ENCODE measurements around the gene PREB. TPM values are rescaled to one million over a fixed set of nuclear protein-coding genes. Genes with fewer than 3 reads are reported as not detected.

The PREB gene
- total RNA-seq, 1 experiment from 2014 or later, result 52.7 TPM

DNA sequence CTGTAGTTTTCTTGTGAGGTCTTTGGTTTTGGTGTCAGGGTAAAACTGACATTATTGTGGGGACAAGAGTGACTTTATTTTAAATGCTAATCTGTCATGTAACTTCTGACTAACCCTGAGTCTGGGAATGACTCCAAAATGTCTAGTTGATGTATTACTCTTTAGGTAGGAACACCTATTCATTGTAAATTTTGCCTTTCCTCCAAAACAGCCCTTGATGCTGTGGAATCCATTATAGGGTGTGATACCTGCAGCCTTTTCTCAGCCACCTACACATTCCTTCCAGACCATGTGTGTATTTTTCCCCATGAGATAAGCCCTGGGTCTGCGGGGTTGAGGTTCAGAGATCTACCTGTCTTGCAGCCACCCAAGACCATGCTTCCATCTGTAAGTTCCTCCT is 8.8 kb upstream of the PREB start:
- ChIA-PET CTCF (no interaction called here), POLR2A (ENCODE audit: low non-redundant PET) (no interaction called here)
- Histone ChIP-seq H3K4me1 (ENCODE audit: insufficient read depth, low read length, poor library complexity, severe bottlenecking) (no peaks in the 10 kb centered on the region), H3K36me3 (ENCODE audit: insufficient read depth, low read length, poor library complexity, severe bottlenecking) (no peaks in the 10 kb centered on the region), H3K4me3 (ENCODE audit: low read depth, low read length, poor library complexity, severe bottlenecking) (no peak overlapping the region), H3K27me3 (replicated peaks; ENCODE audit: insufficient read depth, low read depth, low read length, poor library complexity) (no peaks in the 10 kb centered on the region), H3K9me3 (ENCODE audit: low read depth, low read length, poor library complexity, severe bottlenecking) (no peaks in the 10 kb centered on the region), H3K27ac (ENCODE audit: low read depth, low read length, poor library complexity, severe bottlenecking) (no peak overlapping the region)
- intact Hi-C loops (cut with micrococcal nuclease; ENCODE audit: unreplicated experiment), result no loop called here
- DNase-seq (ENCODE audit: low spot score), result no peak
- no peak for TF ChIP-seq EZH2 (IDR thresholded peaks at IDR 0.05; ENCODE audit: borderline replicate concordance, low read depth, low read length, poor library complexity, severe bottlenecking)
- TF ChIP-seq, protein P1, sequence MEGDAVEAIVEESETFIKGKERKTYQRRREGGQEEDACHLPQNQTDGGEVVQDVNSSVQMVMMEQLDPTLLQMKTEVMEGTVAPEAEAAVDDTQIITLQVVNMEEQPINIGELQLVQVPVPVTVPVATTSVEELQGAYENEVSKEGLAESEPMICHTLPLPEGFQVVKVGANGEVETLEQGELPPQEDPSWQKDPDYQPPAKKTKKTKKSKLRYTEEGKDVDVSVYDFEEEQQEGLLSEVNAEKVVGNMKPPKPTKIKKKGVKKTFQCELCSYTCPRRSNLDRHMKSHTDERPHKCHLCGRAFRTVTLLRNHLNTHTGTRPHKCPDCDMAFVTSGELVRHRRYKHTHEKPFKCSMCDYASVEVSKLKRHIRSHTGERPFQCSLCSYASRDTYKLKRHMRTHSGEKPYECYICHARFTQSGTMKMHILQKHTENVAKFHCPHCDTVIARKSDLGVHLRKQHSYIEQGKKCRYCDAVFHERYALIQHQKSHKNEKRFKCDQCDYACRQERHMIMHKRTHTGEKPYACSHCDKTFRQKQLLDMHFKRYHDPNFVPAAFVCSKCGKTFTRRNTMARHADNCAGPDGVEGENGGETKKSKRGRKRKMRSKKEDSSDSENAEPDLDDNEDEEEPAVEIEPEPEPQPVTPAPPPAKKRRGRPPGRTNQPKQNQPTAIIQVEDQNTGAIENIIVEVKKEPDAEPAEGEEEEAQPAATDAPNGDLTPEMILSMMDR (conservative IDR thresholded peaks at IDR 0.05; ENCODE audit: low read depth, low read length), result no peak
- no TSS peak for BruUV-seq (replicated peaks)

DNA sequence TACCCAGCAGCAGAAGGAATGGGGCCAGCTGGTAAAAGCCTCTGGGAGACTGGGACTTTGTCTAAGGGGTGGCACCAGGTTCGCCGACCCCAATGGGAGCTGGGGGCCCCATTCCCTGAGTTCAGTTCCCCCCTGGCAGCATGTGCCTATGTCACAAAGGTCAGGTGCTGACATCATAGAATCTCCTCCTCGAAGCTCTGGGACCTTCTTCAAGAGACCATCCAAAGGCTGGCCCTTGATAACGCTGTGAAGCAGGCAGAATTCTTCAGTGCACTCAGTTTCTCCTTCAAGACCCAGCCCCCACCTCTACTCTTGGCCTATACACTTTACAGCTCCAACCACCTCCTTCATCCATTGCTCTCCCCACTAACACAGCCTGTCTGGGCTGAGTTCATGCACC is 4.9 kb upstream of the PREB start, which contains the start of gene PRR30:
Gene PRR30, minus strand, starts transcription at position 101 of the 400 bp plus-strand sequence. CDS start 1,081 bp downstream, outside the sequence.
- H3K27me3 ChIP-seq (replicated peaks; ENCODE audit: insufficient read depth, low read depth, low read length, poor library complexity), result no peaks in the 10 kb centered on the region
- CTCF ChIA-PET, result no interaction called here
- POLR2A ChIA-PET (ENCODE audit: low non-redundant PET), result no interaction called here
- no peaks in the 10 kb centered on the region for H3K4me1 ChIP-seq (ENCODE audit: insufficient read depth, low read length, poor library complexity, severe bottlenecking)
- no peak within 1 kb of the TSS for H3K4me3 ChIP-seq (ENCODE audit: low read depth, low read length, poor library complexity, severe bottlenecking)
- no peak within 1 kb of the TSS for H3K27ac ChIP-seq (ENCODE audit: low read depth, low read length, poor library complexity, severe bottlenecking)
- no TSS peak for BruUV-seq (replicated peaks)
- H3K9me3 ChIP-seq (ENCODE audit: low read depth, low read length, poor library complexity, severe bottlenecking), result no peaks in the 10 kb centered on the region
- no peak for TF ChIP-seq EZH2 (IDR thresholded peaks at IDR 0.05; ENCODE audit: borderline replicate concordance, low read depth, low read length, poor library complexity, severe bottlenecking)
- TF ChIP-seq, protein P1 (conservative IDR thresholded peaks at IDR 0.05; ENCODE audit: low read depth, low read length), result no peak
- DNase-seq (ENCODE audit: low spot score), result no peak
- H3K36me3 ChIP-seq (ENCODE audit: insufficient read depth, low read length, poor library complexity, severe bottlenecking), result no peaks in the 10 kb centered on the region
- intact Hi-C loops (cut with micrococcal nuclease; ENCODE audit: unreplicated experiment), result no loop called here

DNA sequence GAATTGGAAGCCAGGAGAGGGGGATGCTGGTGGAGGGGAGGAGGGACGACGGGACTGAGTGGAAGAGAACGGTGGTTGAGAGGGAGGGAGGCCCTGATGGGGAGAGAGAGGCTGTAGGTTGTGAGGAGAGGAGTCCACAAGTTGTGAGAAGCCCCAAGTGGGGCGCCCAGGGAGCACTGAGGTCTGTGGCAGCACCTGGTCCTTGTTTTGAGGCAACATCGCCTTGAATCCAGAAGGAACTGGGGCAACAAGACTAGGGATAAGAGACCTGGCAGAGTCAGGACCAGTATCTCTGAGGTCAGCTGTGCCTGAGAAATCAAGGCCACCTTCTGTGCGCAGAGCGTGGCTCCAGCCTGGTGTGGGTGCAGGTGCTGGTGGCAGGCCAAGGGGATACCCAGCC is 3.7 kb upstream of the PREB start:
- POLR2A ChIA-PET (ENCODE audit: low non-redundant PET), result no interaction called here
- BruUV-seq (replicated peaks), result no TSS peak
- Histone ChIP-seq H3K4me3 (ENCODE audit: low read depth, low read length, poor library complexity, severe bottlenecking) (no peak overlapping the region), H3K9me3 (ENCODE audit: low read depth, low read length, poor library complexity, severe bottlenecking) (no peaks in the 10 kb centered on the region), H3K27ac (ENCODE audit: low read depth, low read length, poor library complexity, severe bottlenecking) (no peak overlapping the region), H3K4me1 (ENCODE audit: insufficient read depth, low read length, poor library complexity, severe bottlenecking) (peaks cover 6% of the 10 kb centered on the region), H3K36me3 (ENCODE audit: insufficient read depth, low read length, poor library complexity, severe bottlenecking) (peaks cover under 1% of the 10 kb centered on the region), H3K27me3 (replicated peaks; ENCODE audit: insufficient read depth, low read depth, low read length, poor library complexity) (no peaks in the 10 kb centered on the region)
- no peak for DNase-seq (ENCODE audit: low spot score)
- intact Hi-C loops (cut with micrococcal nuclease; ENCODE audit: unreplicated experiment), result no loop called here
- no peak for TF ChIP-seq EZH2 (IDR thresholded peaks at IDR 0.05; ENCODE audit: borderline replicate concordance, low read depth, low read length, poor library complexity, severe bottlenecking)
- TF ChIP-seq, protein P1 (conservative IDR thresholded peaks at IDR 0.05; ENCODE audit: low read depth, low read length), result no peak
- CTCF ChIA-PET, result no interaction called here

All from A673 (cell line).